K562 (cell line): ENCODE results near the gene BRICD5. TPM values are rescaled to one million over a fixed set of nuclear protein-coding genes. Genes with fewer than 3 reads are reported as not detected.
A peak's percentile ranks its signal among the peaks of the same experiment; 100 is the strongest.

Experiments
- ATAC-seq: fragments of 200-7000 bp; cut with Tn5 transposase; 3 replicates; pipeline ENCODE4 v1.9.1; 2020; ENCODE audit warnings: moderate library complexity
- BruUV-seq: library from RNA; stranded (reverse); fragments of 400-500 nt; replicated peaks from 2 replicates; lab custom pipeline; 2021; lab: Mats Ljungman, UMichigan
- CTCF ChIA-PET: fragments of 300-600 bp; formaldehyde crosslinking; extraction: SDS; loops from one replicate; lab custom pipeline; 2021; ENCODE audit warnings: low intra/inter-chr PET ratio; lab: Yijun Ruan, JAX
- POLR2A ChIA-PET: fragments of 300-600, 350-650 bp; sonication (Branson Sonifier 250); formaldehyde crosslinking; extraction: SDS; loops from one replicate; lab custom pipeline; 2021; ENCODE audit warnings: antibody characterized with exemption, inconsistent platforms; lab: Yijun Ruan, JAX
- DNase-seq, 4 experiments: peaks; one replicate each; pipeline versions ENCODE4 v3.0.0 to v3.0.0-alpha.2; 2011 to 2018; ENCODE audit warnings: low spot score in 3 of 4, mixed read lengths in 3 of 4; ENCODE audit errors: extremely low read depth in 1 of 4
- FAIRE-seq: peaks from 2 replicates; lab custom pipeline; 2011; peaks lifted over from hg19 to GRCh38; lab: Jason Lieb, UNC
- H2AFZ ChIP-seq: 2 replicates; pipeline ENCODE4 v1.6.0; 2011; ENCODE audit warnings: low read depth, low read length, control low read depth, inconsistent platforms
- H3K27ac ChIP-seq: fragments of 200-600 bp; 3 replicates; pipeline ENCODE4 v1.8.0; 2011; ENCODE audit warnings: low read depth, mild to moderate bottlenecking, control low read depth, inconsistent platforms, low read length, moderate library complexity, mixed read lengths; ENCODE audit errors: extremely low read depth
- H3K27me3 ChIP-seq, 2 experiments: fragments of 300-600 bp in 1 of 2; 2 replicates in 1 of 2; 3 replicates in 1 of 2; pipeline versions ENCODE4 v1.6.0 to v1.8.0; 2011; ENCODE audit warnings: inconsistent platforms in 2 of 2, low read length in 2 of 2, mild to moderate bottlenecking in 1 of 2, mixed read lengths in 1 of 2, moderate library complexity in 1 of 2; ENCODE audit not compliant: control insufficient read depth in 2 of 2, insufficient read depth in 2 of 2
- H3K36me3 ChIP-seq: fragments of 300-600 bp; 3 replicates; pipeline ENCODE4 v1.8.0; 2011; ENCODE audit warnings: mild to moderate bottlenecking, low read length, inconsistent platforms; ENCODE audit not compliant: control insufficient read depth, insufficient read depth
- H3K4me1 ChIP-seq, 2 experiments: fragments of 200-600 bp in 1 of 2; replicated peaks in 1 of 2; 2 replicates in 1 of 2; 3 replicates in 1 of 2; pipeline versions ENCODE4 v1.5.1 to v1.8.0; 2011; ENCODE audit warnings: inconsistent platforms in 2 of 2, low read length in 2 of 2, mild to moderate bottlenecking in 1 of 2, mixed read lengths in 1 of 2, moderate library complexity in 1 of 2; ENCODE audit not compliant: control insufficient read depth in 2 of 2, insufficient read depth in 2 of 2
- H3K4me2 ChIP-seq: 2 replicates; pipeline ENCODE4 v1.6.1; 2011; ENCODE audit warnings: low read length, control low read depth, inconsistent platforms, mixed read lengths; ENCODE audit not compliant: insufficient read depth
- H3K4me3 ChIP-seq: fragments of 200-600 bp; sonication (generic), shearing (Covaris generic); 2 replicates; pipeline ENCODE4 v1.5.1; 2016; ENCODE audit warnings: control low read depth, inconsistent platforms
- H3K79me2 ChIP-seq: fragments of 200-600 bp; 3 replicates; pipeline ENCODE4 v1.8.0; 2011; ENCODE audit warnings: low read length, inconsistent platforms; ENCODE audit not compliant: control insufficient read depth, insufficient read depth
- H3K9ac ChIP-seq, 2 experiments: 2 replicates each; pipeline versions ENCODE4 v1.6.0 to v1.6.1; 2011; ENCODE audit warnings: low read depth in 2 of 2, low read length in 2 of 2, control low read depth in 1 of 2, inconsistent platforms in 1 of 2, mild to moderate bottlenecking in 1 of 2, mixed read lengths in 1 of 2; ENCODE audit not compliant: insufficient read depth in 1 of 2
- H3K9me1 ChIP-seq: one replicate; pipeline ENCODE4 v1.6.0; 2011; ENCODE audit warnings: inconsistent platforms, mild to moderate bottlenecking, low read length, moderate library complexity; ENCODE audit not compliant: control insufficient read depth, insufficient read depth
- H3K9me3 ChIP-seq: replicated peaks from 2 replicates; pipeline ENCODE4 v1.5.1; 2011; ENCODE audit warnings: low read depth, low read length, inconsistent platforms; ENCODE audit not compliant: control insufficient read depth, insufficient read depth
- H4K20me1 ChIP-seq: replicated peaks from 2 replicates; pipeline ENCODE4 v1.6.1; 2011; ENCODE audit warnings: low read length, inconsistent platforms, mixed read lengths; ENCODE audit not compliant: control insufficient read depth, insufficient read depth
- HDAC6 ChIP-seq: IDR thresholded peaks from 2 replicates; pipeline ENCODE4 v1.6.1; 2012; ENCODE audit warnings: low read depth, mild to moderate bottlenecking, control low read depth, inconsistent platforms, low read length, moderate library complexity
- KAT7 ChIP-seq: sonication (generic); formaldehyde crosslinking; IDR thresholded peaks from 2 replicates; pipeline ENCODE4 v1.8.0; 2022; ENCODE audit warnings: missing genetic modification reagents, mild to moderate bottlenecking, borderline replicate concordance
- MLX ChIP-seq, 2 experiments: fragments of 450-650 bp in 1 of 2; sonication (generic) in 1 of 2; formaldehyde crosslinking; conservative IDR thresholded peaks; 2 replicates each; pipeline versions ENCODE4 v1.4.0 to v1.8.1; 2020 to 2022; ENCODE audit warnings: mild to moderate bottlenecking in 1 of 2, missing genetic modification reagents in 1 of 2
- SAFB ChIP-seq: fragments of 200-400 bp; formaldehyde crosslinking; IDR thresholded peaks from 2 replicates; pipeline ENCODE4 v1.6.1; 2017; ENCODE audit warnings: low read depth, low read length, borderline replicate concordance
- SAP30 ChIP-seq: fragments of 200-600 bp; sonication (generic); IDR thresholded peaks from 2 replicates; pipeline ENCODE4 v1.6.1; 2012; ENCODE audit warnings: borderline replicate concordance, low read depth, mild to moderate bottlenecking, moderate library complexity, low read length, control low read depth, inconsistent platforms; ENCODE audit not compliant: insufficient read depth, poor library complexity, severe bottlenecking
- SOX6 ChIP-seq: fragments of 450-650 bp; IDR thresholded peaks from 2 replicates; pipeline ENCODE4 v1.6.1; 2014; ENCODE audit warnings: mild to moderate bottlenecking
- ZBTB11 ChIP-seq, 3 experiments: fragments of 200-800 bp in 1 of 3; fragments of 250-450 bp in 1 of 3; fragments of 450-650 bp in 1 of 3; sonication (Bioruptor Pico) in 1 of 3; sonication (Bioruptor generic) in 1 of 3; formaldehyde crosslinking in 1 of 3; IDR thresholded peaks; 2 replicates each; pipeline versions ENCODE4 v1.6.1 to v1.8.0; 2016 to 2022; ENCODE audit warnings: mild to moderate bottlenecking in 2 of 3, missing genetic modification characterization in 2 of 3, missing compliant biosample characterization in 1 of 3, moderate library complexity in 1 of 3
- ZBTB7A ChIP-seq: IDR thresholded peaks from 2 replicates; pipeline ENCODE4 v1.6.1; 2011; ENCODE audit warnings: low read depth, mild to moderate bottlenecking, low read length, moderate library complexity, borderline replicate concordance; ENCODE audit not compliant: control insufficient read depth
- ZNF592 ChIP-seq: fragments of 450-650 bp; IDR thresholded peaks from 2 replicates; pipeline ENCODE4 v1.6.1; 2017; ENCODE audit warnings: antibody characterized with exemption, mild to moderate bottlenecking
- WGBS: fragments of 100-300 bp; shearing (Covaris generic); methylation state at CpG from one replicate; pipeline ENCODE4 v1.1.6; 2016; ENCODE audit warnings: low coverage, mixed read lengths; ENCODE audit not compliant: insufficient coverage; ENCODE audit errors: missing lambda C conversion rate; 5-methylcytosine and 5-hydroxymethylcytosine counted together
- in situ Hi-C: fragments of 300-500 bp; cut with MboI; formaldehyde crosslinking; loops from 4 replicates; pipeline ENCODE4 v1.15.0; 2018; ENCODE audit warnings: inconsistent platforms, mixed read lengths
- intact Hi-C: fragments of 100-400 bp; cut with micrococcal nuclease; formaldehyde crosslinking; loops from 2 replicates; pipeline ENCODE4 v1.14.2; 2022
- polyA plus RNA-seq, 8 experiments: library from polyadenylated mRNA; depleted of rRNA in 4 of 8; stranded (reverse) in 5 of 8; unstranded in 3 of 8; fragments of >200 nt; fragmentation: Nextera tagmentation in 2 of 8; fragmentation: Illumina TruSeq in 1 of 8; extraction: Ambion mirVana in 2 of 8; extraction: Trizol in 1 of 8; gene quantifications; 2 replicates each; pipeline versions ENCODE4 v1.2.1 to v1.2.3, GENCODE V29; 2011 to 2014; ENCODE audit warnings: inconsistent platforms in 1 of 8, missing spikeins in 1 of 8
- total RNA-seq, 7 experiments: library from RNA; depleted of rRNA in 6 of 7; stranded (reverse); fragments of >200 nt in 6 of 7; fragmentation: Illumina TruSeq in 2 of 7; extraction: Trizol in 2 of 7; gene quantifications; 2 replicates each; pipeline versions ENCODE4 v1.2.1 to v1.2.3, GENCODE V29; 2011 to 2021; ENCODE audit warnings: low replicate concordance in 1 of 7

Gene BRICD5
- total and polyA plus RNA-seq, 9 of the 15 experiments (the other 6 are each of a cell fraction or from before 2014, with no cell fraction given): 0.24 to 15.1 (median 2.4) TPM; not detected in 1

GRCh38 chr16:2212362-2213324 is 2.0 kb upstream of the BRICD5 start:
- ATAC-seq: no peak
- H3K4me2 ChIP-seq: peak overlapping the region; percentile 87
- ChIA-PET POLR2A (interaction anchor here (0.6 to 1.7 kb wide), 8 partner anchors 9 to 200 kb away, joined by 3 to 8 read pairs (median 4); partner anchors contain the start of gene E4F1), CTCF (no interaction called here)
- DNase-seq: peak in 1 of 4 experiments; percentile 56
- intact Hi-C loops (no loop called here), in situ Hi-C loops (no loop called here)
- H2AFZ ChIP-seq: no peak overlapping the region
- no peaks in the 10 kb centered on the region for H3K9me1 ChIP-seq
- H4K20me1 ChIP-seq: peaks cover 21% of the 10 kb centered on the region
- H3K9ac ChIP-seq: peak overlapping the region; percentile 87 to 99
- peak overlapping the region; percentile 42; the same call in 1 of the 3 replicates for H3K27ac ChIP-seq
- FAIRE-seq: peak; percentile 86
- peaks cover 27 to 83% of the 10 kb centered on the region in 2 experiments for H3K4me1 ChIP-seq
- no peaks in the 10 kb centered on the region for H3K9me3 ChIP-seq
- peaks cover 55% of the 10 kb centered on the region for H3K79me2 ChIP-seq
- peaks cover 50% of the 10 kb centered on the region; the same call in 2 of the 3 replicates for H3K36me3 ChIP-seq
- peak overlapping the region; percentile 85 for H3K4me3 ChIP-seq
- no peaks in the 10 kb centered on the region for H3K27me3 ChIP-seq
- TSS peak; percentile 77 for BruUV-seq
- WGBS: 14% methylated on average over 19 of the region's 19 CpGs
- 0 out of 6 replicates have a peak, but pooled peaks of 1 of the 3 experiments have one; percentile 26 for TF ChIP-seq ZBTB11 (CRISPR knock-in tag; IDR thresholded peaks at IDR 0.05)
- TF ChIP-seq MLX (CRISPR knock-in tag; conservative IDR thresholded peaks at IDR 0.05): no peak
- TF ChIP-seq KAT7 (CRISPR knock-in tag): 0 out of 2 replicates have a peak, but pooled peaks have one; percentile 61
- TF ChIP-seq HDAC6: no peak
- TF ChIP-seq SOX6: no peak
- peak; percentile 26; the same call in 1 of the 2 replicates for TF ChIP-seq ZNF592
- no peak for TF ChIP-seq SAFB
- TF ChIP-seq ZBTB7A: peak; percentile 29; the same call in 1 of the 2 replicates
- TF ChIP-seq SAP30: no peak
